H1 (cell line): ENCODE measurements around the gene SLC27A4. TPM values are rescaled to one million over a fixed set of nuclear protein-coding genes. Genes with fewer than 3 reads are reported as not detected.
A peak's percentile ranks its signal among the peaks of the same experiment; 100 is the strongest.

ENCODE experiments used
- ASH2L ChIP-seq: fragments of 200-600, 300-600 bp; sonication (generic); IDR thresholded peaks from one replicate; pipeline ENCODE4 v1.7.1; 2017; ENCODE audit warnings: low read length
- ATF2 ChIP-seq: IDR thresholded peaks from 2 replicates; pipeline ENCODE4 v1.6.1; 2012; ENCODE audit warnings: low read length, inconsistent platforms
- ATF3 ChIP-seq: IDR thresholded peaks from 2 replicates; pipeline ENCODE4 v1.6.1; 2011; ENCODE audit warnings: low read depth, mild to moderate bottlenecking, low read length; ENCODE audit not compliant: insufficient read depth
- BACH1 ChIP-seq: IDR thresholded peaks from 2 replicates; pipeline ENCODE4 v1.6.1; 2012; ENCODE audit warnings: low read length, improper control_type of control experiment
- CBX5 ChIP-seq: fragments of 300-800, 300-1000 bp; sonication (generic); IDR thresholded peaks from 2 replicates; pipeline ENCODE4 v1.7.1; 2016; ENCODE audit warnings: antibody characterized with exemption, low read length, low read depth
- CEBPB ChIP-seq: IDR thresholded peaks from 2 replicates; pipeline ENCODE4 v1.6.1; 2012; ENCODE audit warnings: low read depth, low read length
- E2F6 ChIP-seq: IDR thresholded peaks from 2 replicates; pipeline ENCODE4 v1.6.1; 2012; ENCODE audit warnings: inconsistent platforms
- EGR1 ChIP-seq: IDR thresholded peaks from 2 replicates; pipeline ENCODE4 v1.6.1; 2011; ENCODE audit warnings: low read depth, low read length, borderline replicate concordance
- EP300 ChIP-seq, 2 experiments: IDR thresholded peaks; 1 replicate in 1 of 2; 2 replicates in 1 of 2; pipeline ENCODE4 v1.6.1; 2011 to 2012; ENCODE audit warnings: low read depth in 2 of 2, low read length in 2 of 2, mild to moderate bottlenecking in 2 of 2, borderline replicate concordance in 1 of 2, inconsistent platforms in 1 of 2, moderate library complexity in 1 of 2
- FOSL1 ChIP-seq: IDR thresholded peaks from 2 replicates; pipeline ENCODE4 v1.6.1; 2011; ENCODE audit warnings: mild to moderate bottlenecking, low read depth, low read length, moderate library complexity; ENCODE audit not compliant: insufficient read depth
- HDAC2 ChIP-seq, 2 experiments: fragments of 300-600 bp in 1 of 2; sonication (generic) in 1 of 2; IDR thresholded peaks; 2 replicates each; pipeline ENCODE4 v1.6.1; 2011 to 2012; ENCODE audit warnings: low read depth in 2 of 2, low read length in 2 of 2, mild to moderate bottlenecking in 2 of 2, moderate library complexity in 2 of 2, borderline replicate concordance in 1 of 2, inconsistent platforms in 1 of 2
- TAF7 ChIP-seq: optimal IDR thresholded peaks from 2 replicates; pipeline ENCODE3; 2011; ENCODE audit warnings: low read depth, mild to moderate bottlenecking, inconsistent platforms, low read length, moderate library complexity, borderline replicate concordance
- polyA plus RNA-seq, 7 experiments: library from polyadenylated mRNA; depleted of rRNA in 3 of 7; stranded (reverse) in 5 of 7; unstranded in 2 of 7; fragments of >200 nt in 5 of 7; fragments of 200-250 nt in 2 of 7; gene quantifications; 1 replicate in 5 of 7; 2 replicates in 1 of 7; 4 replicates in 1 of 7; pipeline versions ENCODE4 v1.2.1 to v1.2.3, GENCODE V29; 2011 to 2013; ENCODE audit warnings: missing spikeins in 2 of 7, mixed read lengths in 2 of 7
- total RNA-seq: library from RNA; stranded (reverse); fragmentation: NEBNext Ultra II Directional; extraction: Animal tissue kit (Norgen Biotek cat#: 25700); gene quantifications from 2 replicates; pipeline ENCODE4 v1.2.1, GENCODE V29; 2021

Gene SLC27A4
- total and polyA plus RNA-seq, 2 of the 8 experiments (the other 6 are each of a cell fraction or from before 2014, with no cell fraction given), result 14.9 to 20.5 TPM

- TF ChIP-seq FOSL1 (no peak), E2F6 (peak; percentile 52; the same call in 1 of the 2 replicates), EP300 (IDR thresholded peaks at IDR 0.05; ENCODE audit: borderline replicate concordance in 1 of 2, low read depth in 2 of 2, low read length in 2 of 2) (no peak), CEBPB (no peak), BACH1 (no peak), CBX5 (no peak), HDAC2 (IDR thresholded peaks at IDR 0.05; ENCODE audit: borderline replicate concordance in 1 of 2, low read depth in 2 of 2, low read length in 2 of 2) (peak; percentile 64 to 95; a peak in 2 of 4 replicates), EGR1 (peak; percentile 78), ATF2 (no peak), TAF7 (peak; percentile 62), ATF3 (no peak), ASH2L (peak; percentile 38)
These were observed 30.7 kb downstream of the SLC27A4 start, which contains the start of gene URM1 (continued) for GRCh38 chr9:128370752-128371629.
